Fibroblast of mammary gland (primary cell): ENCODE results near the gene HIRA.
"Not testable (repeated sequence)": the region's sequence is repeated elsewhere in the genome, so short reads cannot be mapped to it uniquely, and the experiment has no call there.

Experiments
- DNase-seq: peaks from one replicate; pipeline ENCODE4 v3.0.0-alpha.2; 2010; ENCODE audit warnings: low read depth
- H3K4me3 ChIP-seq: 2 replicates; pipeline ENCODE4 v1.5.1; 2011; ENCODE audit warnings: low read depth, mild to moderate bottlenecking, low read length, moderate library complexity; ENCODE audit not compliant: control insufficient read depth
- TF ChIP-seq, protein P1 (sequence below): conservative IDR thresholded peaks from 2 replicates; pipeline ENCODE4 v1.5.1; 2011; ENCODE audit warnings: low read depth, low read length, inconsistent platforms; ENCODE audit not compliant: control insufficient read depth, insufficient read depth

Gene HIRA

GRCh38 chr22:19443544-19444211 lies 12.1 kb upstream of the HIRA start:
- H3K4me3 ChIP-seq = no peak overlapping the region
- DNase-seq = no peak
- TF ChIP-seq, protein P1, sequence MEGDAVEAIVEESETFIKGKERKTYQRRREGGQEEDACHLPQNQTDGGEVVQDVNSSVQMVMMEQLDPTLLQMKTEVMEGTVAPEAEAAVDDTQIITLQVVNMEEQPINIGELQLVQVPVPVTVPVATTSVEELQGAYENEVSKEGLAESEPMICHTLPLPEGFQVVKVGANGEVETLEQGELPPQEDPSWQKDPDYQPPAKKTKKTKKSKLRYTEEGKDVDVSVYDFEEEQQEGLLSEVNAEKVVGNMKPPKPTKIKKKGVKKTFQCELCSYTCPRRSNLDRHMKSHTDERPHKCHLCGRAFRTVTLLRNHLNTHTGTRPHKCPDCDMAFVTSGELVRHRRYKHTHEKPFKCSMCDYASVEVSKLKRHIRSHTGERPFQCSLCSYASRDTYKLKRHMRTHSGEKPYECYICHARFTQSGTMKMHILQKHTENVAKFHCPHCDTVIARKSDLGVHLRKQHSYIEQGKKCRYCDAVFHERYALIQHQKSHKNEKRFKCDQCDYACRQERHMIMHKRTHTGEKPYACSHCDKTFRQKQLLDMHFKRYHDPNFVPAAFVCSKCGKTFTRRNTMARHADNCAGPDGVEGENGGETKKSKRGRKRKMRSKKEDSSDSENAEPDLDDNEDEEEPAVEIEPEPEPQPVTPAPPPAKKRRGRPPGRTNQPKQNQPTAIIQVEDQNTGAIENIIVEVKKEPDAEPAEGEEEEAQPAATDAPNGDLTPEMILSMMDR = no peak

DNA sequence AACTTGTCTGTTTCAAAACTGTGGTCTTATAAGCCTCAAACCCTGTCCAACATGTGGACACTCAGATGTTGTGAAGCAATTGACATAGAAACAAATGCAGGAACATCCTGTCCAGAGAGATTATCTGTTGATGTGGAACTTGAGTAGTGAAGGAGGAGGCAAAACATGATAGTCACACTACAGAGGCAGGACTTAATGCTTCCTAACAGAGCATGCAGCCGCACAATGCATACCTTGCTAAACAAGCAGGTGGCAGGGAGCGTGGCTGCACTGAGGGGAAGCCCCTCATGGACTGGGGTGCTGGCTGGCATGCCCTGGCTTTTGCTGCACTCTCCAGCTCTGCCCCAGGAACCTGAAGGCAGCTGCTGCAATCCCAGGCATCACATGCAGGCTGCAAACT lies 10.6 kb upstream of the HIRA start:
- TF ChIP-seq, protein P1 = no peak
- no peak for DNase-seq

DNA sequence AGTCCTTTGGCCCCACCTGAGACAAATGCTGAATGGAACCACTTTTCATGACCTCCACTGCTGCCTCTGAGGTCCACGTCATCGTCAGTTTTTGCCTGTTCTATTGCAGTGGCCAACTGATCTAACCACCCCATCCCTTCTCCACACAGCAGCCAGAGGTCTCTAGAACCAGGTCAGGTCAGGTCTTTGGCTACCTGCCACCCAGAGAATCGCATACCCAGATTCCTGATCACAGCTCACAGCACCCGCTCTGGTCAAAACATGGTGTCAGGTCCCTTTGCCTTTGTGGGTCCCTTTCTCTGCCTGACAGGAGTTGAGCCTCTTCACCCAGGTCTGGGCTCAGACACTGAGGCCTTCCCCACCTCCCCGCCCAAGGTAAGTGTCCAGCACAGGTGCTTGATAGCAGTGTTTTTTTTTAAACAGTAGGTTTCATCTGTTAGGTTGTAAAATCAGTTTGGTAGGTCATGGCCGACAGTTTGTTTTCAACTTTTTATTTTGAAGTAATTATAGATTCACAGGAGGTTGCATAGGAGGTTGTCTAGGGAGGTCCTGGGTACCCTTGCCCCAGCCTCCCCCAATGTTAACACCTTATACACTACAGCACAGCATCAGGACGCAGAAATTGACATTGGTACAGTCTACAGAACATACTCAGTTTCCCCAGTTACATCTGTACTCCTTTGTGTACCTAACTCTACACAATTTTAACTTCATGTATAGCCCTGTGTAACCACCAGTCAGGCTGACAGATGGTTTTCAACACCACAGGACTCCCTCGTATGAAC lies 9.1 kb upstream of the HIRA start:
- TF ChIP-seq, protein P1 = no peak
- H3K4me3 ChIP-seq = no peak overlapping the region
- no peak for DNase-seq

More for the DNA sequence above, 10.6 kb upstream of the HIRA start:
- H3K4me3 ChIP-seq = no peak overlapping the region

GRCh38 chr22:19438298-19438697 lies 6.8 kb upstream of the HIRA start:
- no peak for DNase-seq
- no peak overlapping the region for H3K4me3 ChIP-seq
- TF ChIP-seq, protein P1 = no peak

DNA sequence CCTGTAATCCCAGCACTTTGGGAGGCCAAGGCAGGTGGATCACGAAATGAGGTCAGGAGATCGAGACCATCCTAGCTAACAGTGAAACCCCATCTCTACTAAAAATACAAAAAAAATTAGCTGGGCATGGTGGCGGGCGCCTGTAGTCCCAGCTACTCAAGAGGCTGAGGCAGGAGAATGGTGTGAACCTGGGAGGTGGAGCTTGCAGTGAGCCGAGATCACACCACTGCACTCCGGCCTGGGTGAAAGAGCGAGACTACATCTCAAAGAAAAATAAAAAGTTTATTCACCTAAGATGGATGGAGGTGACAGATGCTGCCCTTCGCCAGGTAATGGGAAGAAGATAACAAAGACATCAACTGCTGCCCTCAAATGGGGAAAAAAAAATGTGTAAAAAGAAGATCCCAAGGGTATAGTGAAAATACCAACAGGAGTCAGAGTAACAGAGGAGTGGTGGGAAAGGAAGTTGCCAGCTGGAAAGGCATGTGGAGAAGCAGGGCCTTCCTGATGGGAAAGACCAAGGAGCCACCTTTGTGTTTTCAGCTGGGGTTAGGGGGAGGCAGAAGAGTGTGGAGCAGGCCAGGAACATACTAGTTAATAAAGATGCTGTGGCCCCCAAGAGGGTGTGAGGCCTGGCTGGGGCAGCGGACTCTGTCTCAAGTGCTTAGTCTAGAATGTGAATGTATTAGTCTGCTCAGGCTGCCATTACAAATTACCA lies 5.1 kb upstream of the HIRA start:
- DNase-seq, H3K4me3 ChIP-seq: not testable (repeated sequence)

DNA sequence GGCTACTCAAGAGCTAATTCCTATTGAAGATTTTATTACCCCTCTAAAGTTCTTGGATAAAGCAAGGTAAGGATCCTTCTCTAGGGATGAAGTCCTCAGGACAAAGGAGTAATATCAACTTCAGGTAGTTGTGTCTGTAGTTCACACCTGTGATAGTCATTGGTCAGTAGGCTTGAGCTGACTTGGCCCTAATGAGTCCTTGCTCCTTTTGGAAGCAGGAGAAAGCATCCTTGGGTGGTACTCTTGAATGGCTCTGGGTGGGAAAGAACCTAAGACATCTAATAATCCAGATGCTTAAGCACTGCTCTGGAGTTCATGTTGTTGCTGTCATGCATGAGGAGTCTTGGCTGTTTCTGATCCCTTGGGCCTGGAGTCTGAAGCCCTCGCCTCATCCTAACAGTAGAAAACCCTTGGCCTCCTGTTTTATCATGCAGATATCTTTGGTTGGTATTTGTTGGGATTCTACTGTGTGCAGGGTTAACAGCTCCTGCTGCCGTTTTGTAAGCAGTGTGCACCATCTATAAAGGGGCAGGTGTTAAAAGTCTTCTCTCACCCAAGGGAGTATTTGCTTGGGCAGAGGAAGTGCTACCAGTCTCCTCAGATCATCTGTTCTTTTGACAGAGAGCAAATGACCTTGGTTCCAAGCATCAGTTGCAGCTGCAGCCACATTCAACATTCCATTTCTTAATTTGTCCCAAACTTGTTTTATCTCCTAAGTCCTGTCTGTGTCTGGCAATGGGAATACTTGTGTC lies 3.5 kb upstream of the HIRA start:
- no peak overlapping the region for H3K4me3 ChIP-seq
- TF ChIP-seq, protein P1 = no peak
- DNase-seq = no peak

- no peak overlapping the region for H3K4me3 ChIP-seq
- DNase-seq = peak; percentile 52
- TF ChIP-seq, protein P1 = no peak
Observed at GRCh38 chr22:19434401-19434800, 2.9 kb upstream of the HIRA start.
